Measurements from ENCODE around the gene ARHGAP22.
A peak's percentile ranks its signal among the peaks of the same experiment; 100 is the strongest.

Gene ARHGAP22

GRCh38 chr10:48447356-48448215, 157.3 kb downstream of the ARHGAP22 start:
- no peak overlapping the region for H3K4me3 ChIP-seq (replicated peaks in 1 of 2; ENCODE audit: low read depth in 2 of 2, low read length in 2 of 2)
- DNase-seq (ENCODE audit: low read depth in 2 of 2) = no peak
- TF ChIP-seq CTCF (IDR thresholded peaks at IDR 0.05; ENCODE audit: low read depth, low read length) = no peak

- no peak for TF ChIP-seq CTCF (IDR thresholded peaks at IDR 0.05; ENCODE audit: low read depth, low read length)
- no peak for DNase-seq (ENCODE audit: low read depth in 2 of 2)
- H3K4me3 ChIP-seq (replicated peaks in 1 of 2; ENCODE audit: low read depth in 2 of 2, low read length in 2 of 2) = no peak overlapping the region
Observed at GRCh38 chr10:48446785-48447184, 158.1 kb downstream of the ARHGAP22 start.

GRCh38 chr10:48445932-48446331, 158.9 kb downstream of the ARHGAP22 start:
- no peak for TF ChIP-seq CTCF (IDR thresholded peaks at IDR 0.05; ENCODE audit: low read depth, low read length)

GRCh38 chr10:48444861-48445841, 159.7 kb downstream of the ARHGAP22 start:
- DNase-seq (ENCODE audit: low read depth in 2 of 2) = peak in 1 of 2 donors; percentile 12
- TF ChIP-seq CTCF (IDR thresholded peaks at IDR 0.05; ENCODE audit: low read depth, low read length) = no peak
- no peak overlapping the region for H3K4me3 ChIP-seq (replicated peaks in 1 of 2; ENCODE audit: low read depth in 2 of 2, low read length in 2 of 2)

More at GRCh38 chr10:48445932-48446331, 158.9 kb downstream of the ARHGAP22 start:
- no peak overlapping the region for H3K4me3 ChIP-seq (replicated peaks in 1 of 2; ENCODE audit: low read depth in 2 of 2, low read length in 2 of 2)
- DNase-seq (ENCODE audit: low read depth in 2 of 2) = no peak

- TF ChIP-seq CTCF (IDR thresholded peaks at IDR 0.05; ENCODE audit: low read depth, low read length) = no peak
- H3K4me3 ChIP-seq (replicated peaks in 1 of 2; ENCODE audit: low read depth in 2 of 2, low read length in 2 of 2) = no peak overlapping the region
- DNase-seq (ENCODE audit: low read depth in 2 of 2) = peak; percentile 22 to 57
Observed at GRCh38 chr10:48444266-48444665, 160.6 kb downstream of the ARHGAP22 start.

GRCh38 chr10:48442809-48443177, 162.1 kb downstream of the ARHGAP22 start:
- no peak for TF ChIP-seq CTCF (IDR thresholded peaks at IDR 0.05; ENCODE audit: low read depth, low read length)
- DNase-seq (ENCODE audit: low read depth in 2 of 2) = no peak
- no peak overlapping the region for H3K4me3 ChIP-seq (replicated peaks in 1 of 2; ENCODE audit: low read depth in 2 of 2, low read length in 2 of 2)
